Stomach (tissue), 9 donors: ENCODE results near the gene BANF1. TPM values are rescaled to one million over a fixed set of nuclear protein-coding genes. Genes with fewer than 3 reads are reported as not detected.

Source experiments
- DNase-seq, 2 donors: peaks; one replicate each; pipeline versions ENCODE4 v3.0.0 to v3.0.0-alpha.2; 2013 to 2019
- H3K27ac ChIP-seq, 5 donors: fragments of 200-600 bp in 4 of 5; sonication (generic) in 4 of 5; one replicate each; pipeline ENCODE4 v1.5.1; 2013 to 2019; ENCODE audit warnings: mild to moderate bottlenecking in 1 of 5, moderate library complexity in 1 of 5
- H3K27me3 ChIP-seq, 3 donors: fragments of 200-600 bp; sonication (generic); one replicate each; pipeline ENCODE4 v1.5.1; 2017 to 2019; ENCODE audit warnings: mixed run types in 1 of 3
- H3K36me3 ChIP-seq, 4 donors: fragments of 200-600 bp; sonication (generic); 1 replicate in 3 of 4; 2 replicates in 1 of 4; pipeline ENCODE4 v1.5.1; 2016 to 2019
- H3K4me1 ChIP-seq, 4 donors: fragments of 200-600 bp; sonication (generic); one replicate each; pipeline ENCODE4 v1.5.1; 2016 to 2019
- H3K4me3 ChIP-seq, 4 donors: fragments of 200-600 bp; sonication (generic) in 3 of 4; one replicate each; pipeline ENCODE4 v1.5.1; 2016 to 2019; ENCODE audit warnings: mild to moderate bottlenecking in 1 of 4
- H3K9me3 ChIP-seq, 4 donors: fragments of 200-600 bp; sonication (generic); one replicate each; pipeline ENCODE4 v1.5.1; 2016 to 2019
- EP300 ChIP-seq: sonication (generic); formaldehyde crosslinking; IDR thresholded peaks from one replicate; pipeline ENCODE4 v1.6.1; 2017; ENCODE audit warnings: antibody characterized with exemption
- POLR2A ChIP-seq, 4 donors: fragments of 450-650 bp; IDR thresholded peaks; one replicate each; pipeline ENCODE4 v1.6.1; 2016; ENCODE audit warnings: antibody characterized with exemption in 4 of 4, control low read depth in 2 of 4, mild to moderate bottlenecking in 1 of 4, moderate library complexity in 1 of 4
- POLR2AphosphoS5 ChIP-seq, 3 donors: sonication (generic); formaldehyde crosslinking; IDR thresholded peaks; one replicate each; pipeline ENCODE4 v1.6.1; 2016; ENCODE audit warnings: antibody characterized with exemption in 3 of 3
- WGBS, 5 donors: extraction: QIAGEN DNeasy Blood & Tissue Kit in 3 of 5; methylation state at CpG; one replicate each; pipeline versions ENCODE4 v1.1.5 to v1.1.7; 2013 to 2018; 5-methylcytosine and 5-hydroxymethylcytosine counted together
- intact Hi-C: fragments of 100-400 bp; cut with DNase I; formaldehyde crosslinking; loops from one replicate; pipeline ENCODE4 v1.15.1; 2023; ENCODE audit warnings: low total_unique reads
- polyA plus RNA-seq, 3 donors: library from polyadenylated mRNA; stranded (reverse); fragments of 200-250 nt; gene quantifications; one replicate each; pipeline ENCODE4 v1.2.3, GENCODE V29; 2013
- total RNA-seq, 5 donors: library from RNA; depleted of rRNA; stranded (reverse); fragments of >200 nt; gene quantifications; one replicate each; pipeline versions ENCODE4 v1.1.0 to v1.2.3, GENCODE V29; 2014 to 2016
- TF ChIP-seq, protein P1 (sequence below), 7 experiments: fragments of 450-650 bp in 4 of 7; fragments of 200-600 bp in 3 of 7; sonication (generic) in 3 of 7; IDR thresholded peaks; one replicate each; pipeline ENCODE4 v1.5.1; 2016 to 2019; ENCODE audit warnings: antibody characterized with exemption in 7 of 7, control low read depth in 2 of 7, mild to moderate bottlenecking in 1 of 7
- donor health status: healthy with polysubstance abuse.
- donor health status: Bipolar disorder and iron deficiency.
- donor health status: healthy.

The BANF1 gene
- total and polyA plus RNA-seq, 8 donors: 12.3 to 207 (median 46.1) TPM

DNA sequence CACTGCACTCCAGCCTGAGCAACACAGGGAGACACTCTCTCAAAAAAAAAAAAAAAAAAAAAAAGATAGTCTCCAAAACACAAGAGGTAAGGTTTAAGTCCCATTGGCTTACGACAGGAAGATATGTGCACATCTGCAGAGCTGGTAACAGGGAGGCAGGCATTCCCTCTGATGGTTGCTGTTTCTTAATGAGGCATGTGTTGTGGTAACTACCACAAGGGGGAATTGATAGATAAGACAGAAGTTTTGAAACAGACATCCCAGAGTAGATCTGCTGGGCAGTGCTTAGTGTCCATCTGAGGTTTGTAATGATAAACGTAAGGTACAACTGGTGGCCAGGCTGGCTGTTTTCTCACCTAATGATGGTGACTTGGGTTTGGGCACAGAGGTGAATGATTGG is 5.0 kb upstream of the BANF1 start:
- WGBS, 5 donors: 81 to 91% (median 86%) methylated on average over 2 of the region's 2 CpGs

GRCh38 chr11:66002648-66003225 is 434 bp downstream of the BANF1 start:
- 0 to 1% (median 1%) methylated on average over 11 to 40 of the region's 40 CpGs for WGBS, 5 donors
- Histone ChIP-seq H3K4me3 (peak overlapping the region; percentile 84 to 99 (median 94)), H3K9me3 (no peaks in the 10 kb centered on the region), H3K4me1 (peaks cover 14 to 41% (median 35%) of the 10 kb centered on the region in 4 donors), H3K36me3 (peaks cover 37 to 53% (median 46%) of the 10 kb centered on the region in 4 donors), H3K27ac (peak overlapping the region; percentile 93 to 96 (median 94)), H3K27me3 (no peaks in the 10 kb centered on the region)
- DNase-seq: peak in 1 of 2 donors; percentile 70
- TF ChIP-seq, protein P1, sequence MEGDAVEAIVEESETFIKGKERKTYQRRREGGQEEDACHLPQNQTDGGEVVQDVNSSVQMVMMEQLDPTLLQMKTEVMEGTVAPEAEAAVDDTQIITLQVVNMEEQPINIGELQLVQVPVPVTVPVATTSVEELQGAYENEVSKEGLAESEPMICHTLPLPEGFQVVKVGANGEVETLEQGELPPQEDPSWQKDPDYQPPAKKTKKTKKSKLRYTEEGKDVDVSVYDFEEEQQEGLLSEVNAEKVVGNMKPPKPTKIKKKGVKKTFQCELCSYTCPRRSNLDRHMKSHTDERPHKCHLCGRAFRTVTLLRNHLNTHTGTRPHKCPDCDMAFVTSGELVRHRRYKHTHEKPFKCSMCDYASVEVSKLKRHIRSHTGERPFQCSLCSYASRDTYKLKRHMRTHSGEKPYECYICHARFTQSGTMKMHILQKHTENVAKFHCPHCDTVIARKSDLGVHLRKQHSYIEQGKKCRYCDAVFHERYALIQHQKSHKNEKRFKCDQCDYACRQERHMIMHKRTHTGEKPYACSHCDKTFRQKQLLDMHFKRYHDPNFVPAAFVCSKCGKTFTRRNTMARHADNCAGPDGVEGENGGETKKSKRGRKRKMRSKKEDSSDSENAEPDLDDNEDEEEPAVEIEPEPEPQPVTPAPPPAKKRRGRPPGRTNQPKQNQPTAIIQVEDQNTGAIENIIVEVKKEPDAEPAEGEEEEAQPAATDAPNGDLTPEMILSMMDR (IDR thresholded peaks at IDR 0.05): peak in 2 of 7 experiments; percentile 7 to 21
- TF ChIP-seq POLR2AphosphoS5 (IDR thresholded peaks at IDR 0.05) (peak; percentile 3 to 48 (median 30)), EP300 (no peak), POLR2A (IDR thresholded peaks at IDR 0.05) (no peak)
- intact Hi-C loops: no loop called here

More for the DNA sequence above, 5.0 kb upstream of the BANF1 start:
- Histone ChIP-seq H3K27me3 (no peaks in the 10 kb centered on the region), H3K4me3 (no peak overlapping the region), H3K4me1 (peaks cover 5 to 25% (median 20%) of the 10 kb centered on the region in 4 donors), H3K36me3 (peaks cover 32 to 48% (median 42%) of the 10 kb centered on the region in 4 donors), H3K27ac (no peak overlapping the region), H3K9me3 (no peaks in the 10 kb centered on the region)
- DNase-seq: no peak
- TF ChIP-seq POLR2AphosphoS5 (IDR thresholded peaks at IDR 0.05) (no peak), EP300 (no peak), POLR2A (IDR thresholded peaks at IDR 0.05) (no peak)
- TF ChIP-seq, protein P1 (IDR thresholded peaks at IDR 0.05): no peak
- intact Hi-C loops: no loop called here

- peak overlapping the region; percentile 93 to 96 (median 94) for H3K27ac ChIP-seq
- H3K4me1 ChIP-seq: peaks cover 14 to 41% (median 35%) of the 10 kb centered on the region in 4 donors
- peaks cover 32 to 47% (median 41%) of the 10 kb centered on the region in 4 donors for H3K36me3 ChIP-seq
- H3K9me3 ChIP-seq: no peaks in the 10 kb centered on the region
- no peaks in the 10 kb centered on the region for H3K27me3 ChIP-seq
- intact Hi-C loops: no loop called here
- peak overlapping the region; percentile 84 to 99 (median 94) for H3K4me3 ChIP-seq
- TF ChIP-seq EP300 (no peak), POLR2A (IDR thresholded peaks at IDR 0.05) (no peak), POLR2AphosphoS5 (IDR thresholded peaks at IDR 0.05) (no peak)
- TF ChIP-seq, protein P1 (IDR thresholded peaks at IDR 0.05): no peak
- no peak for DNase-seq
- 47 to 79% (median 65%) methylated on average over 6 of the region's 6 CpGs for WGBS, 5 donors
Observed at GRCh38 chr11:66003291-66003690, 988 bp downstream of the BANF1 start.

DNA sequence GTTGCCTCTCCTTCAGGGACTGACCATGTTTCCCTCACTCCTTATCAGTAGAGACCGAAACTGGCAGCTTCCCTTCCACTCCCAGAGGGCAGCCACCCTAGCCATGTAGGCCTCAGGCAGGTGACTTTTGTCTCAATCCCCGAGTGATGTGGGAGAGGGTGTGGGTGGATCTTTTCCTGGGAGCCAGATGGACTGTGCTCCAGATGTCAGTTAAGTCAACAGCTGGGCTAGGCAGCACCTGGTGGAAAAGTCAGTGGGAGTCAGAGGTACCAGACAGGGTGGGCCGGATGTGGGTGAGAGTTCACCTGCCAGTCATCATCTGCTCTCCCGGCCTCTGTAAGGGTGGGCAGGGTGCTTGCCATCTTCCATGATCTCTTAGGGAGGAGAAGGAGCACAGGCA is 1.9 kb downstream of the BANF1 start:
- TF ChIP-seq POLR2A (IDR thresholded peaks at IDR 0.05) (no peak), POLR2AphosphoS5 (IDR thresholded peaks at IDR 0.05) (no peak), EP300 (no peak)
- TF ChIP-seq, protein P1 (IDR thresholded peaks at IDR 0.05): no peak
- intact Hi-C loops: no loop called here

More for the DNA sequence above, 1.9 kb downstream of the BANF1 start:
- Histone ChIP-seq H3K4me3 (no peak overlapping the region), H3K36me3 (peaks cover 23 to 38% (median 32%) of the 10 kb centered on the region in 4 donors), H3K27me3 (no peaks in the 10 kb centered on the region), H3K4me1 (peaks cover 14 to 40% (median 34%) of the 10 kb centered on the region in 4 donors), H3K9me3 (no peaks in the 10 kb centered on the region), H3K27ac (no peak overlapping the region)
- WGBS, 5 donors: 67 to 87% (median 68%) methylated on average over 4 of the region's 4 CpGs
- no peak for DNase-seq
